LNCAP (cell line): ENCODE data around the gene TSPAN15.

Experiments
- CTCF ChIP-seq: fragments of 450-650 bp; IDR thresholded peaks from 2 replicates; pipeline ENCODE4 v1.5.1; 2017; ENCODE audit warnings: mild to moderate bottlenecking

TSPAN15 gene

GRCh38 chr10:69465457-69466157 is 14.3 kb downstream of the TSPAN15 start:
- TF ChIP-seq CTCF = no peak

GRCh38 chr10:69466158-69466490 is 14.9 kb downstream of the TSPAN15 start:
- no peak for TF ChIP-seq CTCF

- TF ChIP-seq CTCF = no peak
These were observed 15.4 kb downstream of the TSPAN15 start for GRCh38 chr10:69466689-69467088.

- TF ChIP-seq CTCF = no peak
These were observed 16.9 kb downstream of the TSPAN15 start for GRCh38 chr10:69467928-69468750.

GRCh38 chr10:69468751-69469089 is 17.5 kb downstream of the TSPAN15 start:
- TF ChIP-seq CTCF = no peak

- TF ChIP-seq CTCF = no peak
These were observed 18.7 kb downstream of the TSPAN15 start for GRCh38 chr10:69469976-69470375.

GRCh38 chr10:69470463-69471384 is 19.5 kb downstream of the TSPAN15 start:
- no peak for TF ChIP-seq CTCF
